Placental epithelial cell (primary cell): Measurements from ENCODE around the gene CSRNP3. TPM values are rescaled to one million over a fixed set of nuclear protein-coding genes. Genes with fewer than 3 reads are reported as not detected.

Experiments
- total RNA-seq: library from RNA; depleted of rRNA; stranded (reverse); fragments of >200 nt; gene quantifications from 2 replicates; pipeline ENCODE4 v1.2.3, GENCODE V29; 2012

CSRNP3 gene
- 2.3 and 7.5 TPM in 2 replicates for total RNA-seq

GRCh38 chr2:165469417-165469816 lies at the start of gene CSRNP3:
Gene CSRNP3 (plus strand): TSS chr2:165469698. CDS start chr2:165595066, 125,368 bp downstream.

Other genes with a start within 250 kb of the CSRNP3 start
- 0.11 TPM in 1 of 2 replicates, not detected in the other for gene SCN2A, start 230.3 kb upstream of the CSRNP3 start, total RNA-seq